IPS-NIHi7 (cell line): ENCODE data around the gene KCND2.

Source experiments
- DNase-seq: peaks from one replicate; pipeline ENCODE4 v3.0.0; 2012; ENCODE audit warnings: mixed read lengths; ENCODE audit errors: extremely low spot score

KCND2 gene

GRCh38 chr7:120311028-120311788 is 38.2 kb downstream of the KCND2 start:
- no peak for DNase-seq

GRCh38 chr7:120320218-120320961 is 47.4 kb downstream of the KCND2 start:
- DNase-seq: no peak

- DNase-seq: no peak
These were observed 54.1 kb downstream of the KCND2 start for GRCh38 chr7:120327054-120327453.

GRCh38 chr7:120332433-120332832 is 59.5 kb downstream of the KCND2 start:
- DNase-seq: no peak

DNA sequence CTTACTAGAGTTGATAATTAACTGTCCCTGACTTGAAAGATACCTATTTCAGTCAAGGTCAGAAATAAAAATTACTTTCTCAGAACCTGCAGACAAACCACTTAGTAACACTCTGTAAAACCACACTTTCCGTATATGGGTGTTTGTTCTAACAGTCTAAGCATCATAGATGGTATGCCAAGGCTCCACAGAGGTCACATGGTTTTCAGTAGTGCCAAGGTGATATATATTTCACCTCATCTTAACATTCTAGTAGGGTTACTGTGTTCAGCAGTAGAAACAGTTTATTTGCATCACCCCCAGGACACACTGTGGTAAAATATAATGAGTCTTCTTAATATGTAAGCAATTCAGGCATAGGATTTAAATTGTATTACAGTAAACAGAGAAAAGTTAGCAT is 61.5 kb downstream of the KCND2 start:
- no peak for DNase-seq

DNA sequence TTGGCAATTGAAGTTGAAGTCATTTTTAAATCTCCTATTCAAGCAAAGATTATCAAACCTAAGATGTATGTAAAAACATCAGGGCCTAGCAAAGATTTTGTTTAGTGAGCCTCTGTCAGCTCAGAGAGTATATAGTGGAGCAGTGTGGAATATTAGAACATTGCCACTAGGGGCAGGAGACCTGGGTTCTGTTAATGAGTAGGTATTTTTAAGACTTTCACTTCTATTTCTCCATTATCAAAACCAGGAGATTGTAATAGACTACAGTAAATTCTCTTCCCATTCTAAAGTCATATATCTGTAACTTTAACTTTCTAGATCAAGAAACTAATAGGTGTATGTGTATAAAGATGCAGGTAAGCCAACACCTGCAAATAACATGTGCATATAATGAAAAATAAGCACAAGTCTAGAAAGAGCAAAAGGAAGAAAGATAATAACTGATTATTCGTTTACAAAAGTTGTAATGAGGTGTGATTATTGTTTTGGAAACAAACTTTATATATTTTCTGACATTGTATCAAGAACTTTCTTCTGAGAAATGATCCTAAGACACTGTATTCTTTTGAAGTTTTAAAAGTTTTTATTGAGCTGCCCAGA is 64.4 kb downstream of the KCND2 start:
- peak; percentile 32 for DNase-seq

DNA sequence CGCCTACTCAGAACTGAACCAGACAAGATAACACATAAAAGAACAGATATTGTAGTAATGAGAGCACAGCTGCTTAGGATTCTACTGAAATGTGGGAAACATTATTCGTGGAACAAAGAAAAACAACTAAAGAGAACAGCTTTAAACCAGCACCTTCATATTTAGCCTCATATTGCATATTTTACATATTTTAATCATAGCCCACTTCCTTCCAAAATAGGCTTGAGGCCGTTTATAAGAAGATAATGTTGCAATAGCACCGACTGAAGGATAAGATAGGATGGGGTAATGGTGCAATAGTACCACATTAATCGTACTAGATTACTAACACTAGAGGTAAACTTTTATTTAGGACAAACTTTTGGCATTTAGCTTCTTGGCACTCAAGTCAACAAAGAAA is 71.3 kb downstream of the KCND2 start:
- DNase-seq: no peak

GRCh38 chr7:120353171-120353570 is 80.2 kb downstream of the KCND2 start:
- no peak for DNase-seq

GRCh38 chr7:120360918-120361317 is 87.9 kb downstream of the KCND2 start:
- no peak for DNase-seq

DNA sequence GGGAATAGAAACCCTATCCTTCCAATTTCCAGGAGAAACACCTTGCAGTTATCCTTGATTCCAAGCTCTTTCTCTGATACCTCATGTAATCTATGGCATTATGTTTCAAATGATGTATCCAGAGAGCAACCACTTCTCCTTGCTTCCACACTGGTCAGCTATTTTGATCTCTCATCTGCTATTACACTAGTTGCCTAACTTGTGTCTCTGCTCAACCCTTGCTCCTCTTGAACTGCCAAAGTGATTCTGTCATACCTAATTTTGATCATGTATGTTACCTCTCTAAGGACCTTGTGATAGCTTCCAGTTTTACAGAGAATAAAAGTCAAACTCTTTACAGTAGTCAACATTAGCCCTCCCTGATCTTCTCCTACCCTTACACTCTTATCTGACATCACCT is 90.4 kb downstream of the KCND2 start:
- DNase-seq: no peak

DNA sequence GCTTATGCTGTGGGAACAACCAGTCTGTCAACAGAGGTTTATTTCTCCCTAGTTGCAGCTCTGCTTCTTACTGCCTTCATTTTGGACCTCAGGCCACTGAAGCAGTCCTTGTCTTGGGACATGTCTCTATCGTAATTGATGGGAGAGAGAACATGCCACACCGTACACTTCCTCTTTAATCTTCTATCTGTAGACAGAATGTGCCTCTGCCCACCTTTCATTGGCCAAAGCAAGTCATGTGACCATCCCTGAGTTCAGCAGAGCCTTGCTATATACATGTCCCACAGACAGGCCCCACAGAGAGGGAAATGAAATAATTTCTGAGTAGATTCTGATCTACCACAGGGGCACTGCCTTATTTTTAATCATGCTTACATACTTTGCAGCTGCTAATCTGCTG is 98.0 kb downstream of the KCND2 start:
- no peak for DNase-seq

DNA sequence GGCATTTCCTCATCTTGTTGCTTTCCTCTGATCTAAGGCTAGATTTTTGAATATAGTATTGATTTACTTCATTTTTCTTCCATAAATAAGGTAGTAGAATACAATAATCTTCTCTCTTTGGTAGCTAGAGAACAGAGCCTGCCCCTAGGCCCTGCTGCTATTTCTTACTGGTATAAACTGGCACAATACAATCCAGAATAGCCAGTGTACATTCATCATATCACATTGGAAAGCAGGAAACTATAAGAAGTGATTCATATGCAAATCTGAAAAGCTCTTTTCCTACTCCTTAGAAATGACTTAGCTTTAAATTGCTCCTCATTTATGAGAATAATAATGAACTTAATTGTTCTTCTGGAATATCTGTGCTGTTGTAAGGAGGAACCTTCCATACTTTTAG is 100.2 kb downstream of the KCND2 start:
- no peak for DNase-seq

DNA sequence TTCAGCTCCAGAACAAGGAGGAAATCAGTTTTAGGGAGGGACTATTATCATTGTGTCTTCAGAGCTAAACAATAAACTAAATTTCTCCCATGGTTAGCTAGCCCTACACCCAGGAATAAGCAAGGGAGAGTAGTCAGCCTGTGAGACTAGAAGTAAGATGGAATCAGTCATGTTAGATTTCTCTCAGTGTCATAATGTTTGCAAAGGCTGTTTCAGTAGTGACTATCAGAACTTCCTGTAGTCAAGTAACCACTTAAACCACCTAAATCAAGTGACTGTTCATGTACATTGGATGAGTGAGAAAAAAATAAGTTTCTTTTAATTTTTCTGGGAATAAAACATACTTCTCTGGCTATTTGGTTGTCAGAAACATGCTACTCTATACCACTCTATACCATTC is 121.6 kb downstream of the KCND2 start:
- DNase-seq: no peak

GRCh38 chr7:120395526-120396019 is 122.6 kb downstream of the KCND2 start:
- DNase-seq: no peak

DNA sequence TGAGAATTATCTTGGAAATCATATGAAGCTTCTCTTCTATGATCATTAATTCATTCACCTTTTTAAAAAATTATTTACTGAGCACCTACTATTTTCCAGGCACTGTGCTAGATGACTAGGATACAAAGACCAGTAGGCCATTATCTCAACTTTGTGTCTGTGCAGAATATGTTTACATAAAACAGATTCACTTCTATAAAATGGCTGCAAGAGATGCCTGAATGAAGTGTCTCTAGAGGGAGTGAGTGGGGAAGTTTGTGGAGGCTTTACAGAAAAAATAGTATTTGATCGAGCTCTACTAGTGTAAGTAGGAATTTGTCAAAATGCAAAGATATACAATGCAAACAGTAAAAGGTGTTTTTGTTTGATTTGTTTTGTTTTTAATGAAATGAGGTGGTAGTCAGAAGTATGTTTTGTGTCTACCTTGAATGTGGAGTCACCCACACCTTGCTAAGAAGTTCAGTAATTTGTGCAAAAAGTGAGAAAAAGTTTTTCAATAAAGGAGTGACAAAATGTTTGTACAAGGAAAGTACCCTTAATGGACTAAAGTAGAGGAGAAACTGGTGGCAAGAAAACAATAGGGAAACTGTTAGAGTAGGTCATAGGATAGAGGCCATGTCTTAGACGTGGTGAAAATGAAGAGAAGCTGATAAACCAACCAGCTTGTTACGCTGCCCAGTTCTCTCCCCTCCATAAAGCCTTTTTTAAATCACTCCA is 125.5 kb downstream of the KCND2 start:
- DNase-seq: no peak

DNA sequence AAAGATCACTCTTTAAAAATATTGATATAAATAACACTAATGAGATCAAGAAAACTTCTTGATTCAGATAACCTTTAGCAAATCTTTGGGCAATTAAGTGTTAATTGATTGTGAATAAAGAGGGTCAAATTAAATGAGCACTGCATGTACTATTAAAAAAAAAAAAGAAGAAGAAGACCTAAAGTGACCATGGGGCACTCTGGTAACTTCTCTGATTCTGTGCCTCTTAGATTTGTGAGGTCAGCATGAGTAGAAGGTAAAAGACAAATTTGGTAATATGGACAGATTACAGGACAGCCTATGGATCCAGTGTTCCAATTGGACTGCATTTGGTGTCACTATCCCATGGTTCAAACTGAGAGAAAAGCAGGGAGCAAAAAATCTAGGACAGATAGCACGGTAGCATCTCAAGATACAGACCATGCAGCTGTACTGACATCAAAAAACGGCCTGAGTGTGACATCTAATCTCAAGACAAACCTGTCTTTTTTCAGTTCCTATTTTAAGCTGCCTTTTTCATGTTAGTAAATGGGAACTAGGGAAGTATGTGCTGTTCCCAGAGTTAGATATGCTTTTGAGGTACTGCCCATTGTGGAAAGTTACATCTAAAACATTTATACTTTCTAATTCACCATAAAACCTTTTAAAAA is 128.0 kb downstream of the KCND2 start:
- DNase-seq: no peak

DNA sequence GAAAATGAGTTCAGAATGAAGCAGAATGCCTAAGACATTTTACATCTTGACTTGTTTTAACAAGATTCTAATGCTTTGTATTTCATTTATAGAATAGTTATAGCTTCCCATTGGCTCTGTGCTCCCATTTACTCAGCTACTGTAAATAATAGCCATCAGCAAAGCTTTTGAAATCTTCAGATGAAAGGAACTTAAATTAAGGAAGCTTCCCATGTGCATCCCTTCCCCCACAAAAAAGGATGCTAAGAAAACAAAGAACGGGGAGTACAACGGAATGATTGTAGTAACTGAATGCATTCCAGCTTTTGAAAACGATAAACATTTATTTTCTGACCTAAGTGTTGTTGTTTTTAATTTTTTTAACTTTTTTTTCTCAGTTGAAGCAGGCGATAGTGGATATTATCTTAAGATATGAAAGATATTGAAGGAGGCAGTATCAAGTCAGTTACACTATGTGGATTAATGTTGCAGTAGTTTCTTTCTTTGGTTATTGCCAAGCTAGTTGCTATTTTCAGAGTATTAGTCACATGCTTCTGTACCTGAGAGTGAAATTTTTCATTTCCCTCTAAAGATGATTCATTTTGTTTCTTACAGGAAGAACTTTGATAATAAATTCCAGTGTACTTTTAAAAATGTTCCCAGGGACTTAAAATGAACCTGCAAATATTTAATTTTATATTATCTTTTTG is 129.2 kb downstream of the KCND2 start:
- DNase-seq: no peak

- no peak for DNase-seq
These were observed 129.8 kb downstream of the KCND2 start for GRCh38 chr7:120402801-120403200.

- no peak for DNase-seq
These were observed 131.1 kb downstream of the KCND2 start for GRCh38 chr7:120404042-120404441.

- DNase-seq: no peak
These were observed 132.7 kb downstream of the KCND2 start for GRCh38 chr7:120405652-120406051.

GRCh38 chr7:120407010-120407409 is 134.0 kb downstream of the KCND2 start:
- no peak for DNase-seq
